ENCODE results near the gene PTPRCAP. TPM values are rescaled to one million over a fixed set of nuclear protein-coding genes. Genes with fewer than 3 reads are reported as not detected.
"Not testable (repeated sequence)": the region's sequence is repeated elsewhere in the genome, so short reads cannot be mapped to it uniquely, and the experiment has no call there.

PTPRCAP gene
- total and polyA plus RNA-seq, 12 donors: 0.57 to 13.4 (median 3.9) TPM

DNA sequence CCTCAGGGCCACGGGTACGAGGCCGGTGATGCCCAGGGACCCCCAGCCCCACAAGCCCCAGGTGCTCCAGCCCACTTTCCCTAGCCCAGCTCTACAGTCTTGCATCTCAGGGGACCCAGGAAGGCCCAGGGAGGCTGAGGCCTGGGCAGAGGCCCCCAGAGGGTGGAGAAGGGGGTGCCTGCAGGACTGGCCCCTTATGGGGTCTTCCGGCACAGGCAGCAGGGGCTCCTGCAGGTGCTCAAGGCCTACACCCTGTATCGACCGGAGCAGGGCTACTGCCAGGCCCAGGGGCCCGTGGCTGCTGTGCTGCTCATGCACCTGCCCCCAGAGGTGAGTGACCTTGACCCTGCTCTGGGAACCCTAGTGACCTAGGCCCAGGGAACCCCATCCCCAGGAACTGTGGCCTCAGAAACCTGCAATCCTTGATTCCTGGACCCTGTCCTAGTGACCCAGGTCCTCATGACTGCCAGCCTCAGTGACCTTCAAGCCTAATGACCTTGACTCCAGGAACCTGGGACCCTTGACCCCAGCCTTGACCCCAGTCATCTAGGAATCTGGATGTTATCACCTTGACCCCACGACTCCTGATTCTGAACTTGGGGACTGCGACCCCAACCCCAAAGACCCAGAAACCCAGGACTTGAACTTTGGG is 31.7 kb downstream of the PTPRCAP start:
- Histone ChIP-seq H3K9me3 (replicated peaks in 1 of 3) (no peaks in the 10 kb centered on the region), H3K36me3 (replicated peaks in 1 of 2) (no peaks in the 10 kb centered on the region), H3K4me3 (no peak overlapping the region), H3K27ac (no peak overlapping the region), H3K4me1 (replicated peaks in 1 of 2) (peaks cover 3 to 9% of the 10 kb centered on the region in 2 donors), H3K27me3 (peaks cover 19% of the 10 kb centered on the region)
- intact Hi-C loops (cut with DNase I): loop anchor here in 1 of 2 donors (5.0 kb wide), 1 partner anchor 101 kb away; the partner anchor contains the start of genes CDK2AP2 and PITPNM1
- TF ChIP-seq CTCF (IDR thresholded peaks at IDR 0.05) (no peak), POLR2A (IDR thresholded peaks at IDR 0.05) (no peak)
- WGBS, 4 donors: 76 to 100% (median 86%) methylated on average over 2 to 9 of the region's 9 CpGs
- DNase-seq: peak in 1 of 7 donors; percentile 28

- Histone ChIP-seq H3K36me3 (replicated peaks in 1 of 2) (no peaks in the 10 kb centered on the region), H3K9me3 (replicated peaks in 1 of 3) (no peaks in the 10 kb centered on the region), H3K27ac (no peak overlapping the region), H3K4me3 (no peak overlapping the region), H3K27me3 (peaks cover 15% of the 10 kb centered on the region), H3K4me1 (replicated peaks in 1 of 2) (peaks cover 10 to 16% of the 10 kb centered on the region in 2 donors)
- intact Hi-C loops (cut with DNase I): loop anchor here in 1 of 2 donors (5.0 kb wide), 1 partner anchor 102 kb away; the partner anchor contains the start of genes CDK2AP2 and PITPNM1
- no peak for TF ChIP-seq CTCF (IDR thresholded peaks at IDR 0.05)
- no peak for TF ChIP-seq POLR2A (IDR thresholded peaks at IDR 0.05)
- no peak for DNase-seq
- WGBS, 4 donors: 90 to 96% (median 93%) methylated on average over 5 to 6 of the region's 6 CpGs; no CpG with 5 or more reads in 1 of the 4 donors
These were observed 32.3 kb downstream of the PTPRCAP start for GRCh38 chr11:67405196-67405567.

GRCh38 chr11:67404515-67405195 is 32.8 kb downstream of the PTPRCAP start:
- no peak overlapping the region for H3K4me3 ChIP-seq
- H3K27ac ChIP-seq: no peak overlapping the region
- intact Hi-C loops (cut with DNase I): loop anchor here in 1 of 2 donors (5.0 kb wide), 1 partner anchor 103 kb away; the partner anchor contains the start of genes CDK2AP2 and PITPNM1
- peaks cover 12 to 21% of the 10 kb centered on the region in 2 donors for H3K4me1 ChIP-seq (replicated peaks in 1 of 2)
- WGBS, 4 donors: 56 to 76% (median 70%) methylated on average over 4 to 13 of the region's 13 CpGs
- H3K9me3 ChIP-seq (replicated peaks in 1 of 3): no peaks in the 10 kb centered on the region
- no peak for DNase-seq
- TF ChIP-seq POLR2A (IDR thresholded peaks at IDR 0.05) (no peak), CTCF (IDR thresholded peaks at IDR 0.05) (no peak)
- peaks cover 0 to under 1% of the 10 kb centered on the region in 2 donors for H3K36me3 ChIP-seq (replicated peaks in 1 of 2)
- H3K27me3 ChIP-seq: peaks cover 10% of the 10 kb centered on the region

GRCh38 chr11:67403085-67403484 is 34.4 kb downstream of the PTPRCAP start:
- H3K4me3 ChIP-seq; H3K9me3 ChIP-seq (replicated peaks in 1 of 3); DNase-seq; intact Hi-C loops (cut with DNase I); H3K27me3 ChIP-seq; H3K27ac ChIP-seq: not testable (repeated sequence)
- Histone ChIP-seq H3K4me1 (replicated peaks in 1 of 2) (peaks cover 12 to 33% of the 10 kb centered on the region in 2 donors), H3K36me3 (replicated peaks in 1 of 2) (peaks cover 0 to 16% of the 10 kb centered on the region in 2 donors)
- WGBS, 4 donors: 92 to 98% (median 95%) methylated on average over 9 of the region's 9 CpGs
